Prostate gland (tissue), 2 donors: ENCODE results near the gene CTNNA2. TPM values are rescaled to one million over a fixed set of nuclear protein-coding genes. Genes with fewer than 3 reads are reported as not detected.

Experiments
- DNase-seq: peaks from one replicate; pipeline ENCODE4 v3.0.0-alpha.2; 2019; ENCODE audit warnings: low spot score
- H3K27ac ChIP-seq, 2 donors: fragments of 200-600 bp; sonication (generic); 2 replicates each; pipeline ENCODE4 v1.5.1; 2017 to 2019
- H3K27me3 ChIP-seq: fragments of 200-600 bp; sonication (generic); replicated peaks from 2 replicates; pipeline ENCODE4 v1.5.1; 2019; ENCODE audit not compliant: insufficient read depth
- H3K36me3 ChIP-seq, 2 donors: fragments of 200-600 bp; sonication (generic); 1 replicate in 1 of 2; 2 replicates in 1 of 2; pipeline versions ENCODE4 v1.5.1 to v1.8.1; 2017 to 2019
- H3K4me1 ChIP-seq: fragments of 200-600 bp; sonication (generic); replicated peaks from 2 replicates; pipeline ENCODE4 v1.5.1; 2019
- H3K4me3 ChIP-seq, 2 donors: fragments of 200-600 bp; sonication (generic); 2 replicates each; pipeline ENCODE4 v1.5.1; 2017 to 2019
- H3K9me3 ChIP-seq: fragments of 200-600 bp; sonication (generic); 2 replicates; pipeline ENCODE4 v1.5.1; 2017
- POLR2A ChIP-seq: fragments of 450-650 bp; IDR thresholded peaks from one replicate; pipeline ENCODE4 v1.6.1; 2016; ENCODE audit warnings: antibody characterized with exemption, mild to moderate bottlenecking
- POLR2AphosphoS5 ChIP-seq: sonication (generic); formaldehyde crosslinking; IDR thresholded peaks from one replicate; pipeline ENCODE4 v1.6.1; 2017; ENCODE audit warnings: antibody characterized with exemption
- WGBS: methylation state at CpG from one replicate; pipeline ENCODE4 v1.1.5; 2018; 5-methylcytosine and 5-hydroxymethylcytosine counted together
- intact Hi-C: fragments of 100-400 bp; cut with DNase I; formaldehyde crosslinking; loops from one replicate; pipeline ENCODE4 v1.14.2; 2022
- total RNA-seq, 2 donors: library from RNA; depleted of rRNA; stranded (reverse); fragments of >200 nt; gene quantifications; one replicate each; pipeline ENCODE4 v1.1.0, GENCODE V29; 2016
- TF ChIP-seq, protein P1 (sequence below), 4 experiments: fragments of 200-600 bp in 2 of 4; fragments of 450-650 bp in 2 of 4; sonication (generic) in 2 of 4; IDR thresholded peaks; 1 replicate in 3 of 4; 2 replicates in 1 of 4; pipeline ENCODE4 v1.5.1; 2016 to 2019; ENCODE audit warnings: antibody characterized with exemption in 4 of 4, mild to moderate bottlenecking in 2 of 4, moderate library complexity in 2 of 4

Gene CTNNA2
- total RNA-seq, 2 donors from 2014 or later = 24.3 TPM; not detected in 1

DNA sequence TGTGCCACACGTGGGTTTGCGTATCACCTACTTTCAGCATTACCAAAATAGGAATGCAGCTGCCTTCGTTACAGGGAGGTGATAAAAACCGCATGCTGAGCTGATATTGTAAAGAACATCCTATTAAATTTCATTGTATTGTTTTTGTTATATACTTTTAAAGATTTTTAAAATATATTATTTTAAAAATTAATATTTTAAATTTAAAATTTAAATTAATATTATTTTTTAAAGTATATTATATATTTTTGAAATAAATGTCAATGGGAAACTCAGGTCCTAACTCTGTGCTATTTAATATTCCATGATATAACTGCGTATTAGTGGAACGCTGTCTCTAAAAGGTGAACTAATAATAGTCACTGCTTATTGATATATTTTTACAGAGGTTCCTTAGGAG, 51.2 kb downstream of the CTNNA2 start:
- no peak overlapping the region for H3K4me3 ChIP-seq
- H3K9me3 ChIP-seq = no peaks in the 10 kb centered on the region
- no peaks in the 10 kb centered on the region for H3K4me1 ChIP-seq
- H3K36me3 ChIP-seq = no peaks in the 10 kb centered on the region
- TF ChIP-seq, protein P1, sequence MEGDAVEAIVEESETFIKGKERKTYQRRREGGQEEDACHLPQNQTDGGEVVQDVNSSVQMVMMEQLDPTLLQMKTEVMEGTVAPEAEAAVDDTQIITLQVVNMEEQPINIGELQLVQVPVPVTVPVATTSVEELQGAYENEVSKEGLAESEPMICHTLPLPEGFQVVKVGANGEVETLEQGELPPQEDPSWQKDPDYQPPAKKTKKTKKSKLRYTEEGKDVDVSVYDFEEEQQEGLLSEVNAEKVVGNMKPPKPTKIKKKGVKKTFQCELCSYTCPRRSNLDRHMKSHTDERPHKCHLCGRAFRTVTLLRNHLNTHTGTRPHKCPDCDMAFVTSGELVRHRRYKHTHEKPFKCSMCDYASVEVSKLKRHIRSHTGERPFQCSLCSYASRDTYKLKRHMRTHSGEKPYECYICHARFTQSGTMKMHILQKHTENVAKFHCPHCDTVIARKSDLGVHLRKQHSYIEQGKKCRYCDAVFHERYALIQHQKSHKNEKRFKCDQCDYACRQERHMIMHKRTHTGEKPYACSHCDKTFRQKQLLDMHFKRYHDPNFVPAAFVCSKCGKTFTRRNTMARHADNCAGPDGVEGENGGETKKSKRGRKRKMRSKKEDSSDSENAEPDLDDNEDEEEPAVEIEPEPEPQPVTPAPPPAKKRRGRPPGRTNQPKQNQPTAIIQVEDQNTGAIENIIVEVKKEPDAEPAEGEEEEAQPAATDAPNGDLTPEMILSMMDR (IDR thresholded peaks at IDR 0.05) = no peak
- TF ChIP-seq POLR2A (no peak), POLR2AphosphoS5 (no peak)
- WGBS = 88% methylated on average over 6 of the region's 6 CpGs
- no peak for DNase-seq
- no peak overlapping the region for H3K27ac ChIP-seq
- H3K27me3 ChIP-seq = no peaks in the 10 kb centered on the region
- intact Hi-C loops = no loop called here

DNA sequence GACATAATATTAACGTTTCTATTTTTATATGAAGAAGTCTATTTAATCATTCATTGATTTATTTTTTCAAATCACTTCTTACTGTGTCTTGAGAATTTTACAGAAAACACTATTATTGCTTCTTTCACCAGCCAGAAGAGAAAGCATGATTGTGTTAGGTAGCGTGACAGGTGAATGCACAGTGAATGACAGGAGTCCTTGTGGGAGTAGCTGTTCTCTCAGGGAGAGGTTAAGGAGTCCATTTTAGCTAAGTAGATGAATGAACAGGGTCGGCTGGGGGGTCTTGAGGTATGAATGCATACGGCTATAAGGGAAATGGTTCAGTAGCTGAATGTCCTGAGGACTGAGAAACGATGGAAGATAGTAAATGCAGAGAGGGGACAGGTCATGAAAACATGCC, 56.2 kb downstream of the CTNNA2 start:
- Histone ChIP-seq H3K36me3 (no peaks in the 10 kb centered on the region), H3K27ac (no peak overlapping the region), H3K4me3 (no peak overlapping the region), H3K4me1 (no peaks in the 10 kb centered on the region), H3K27me3 (no peaks in the 10 kb centered on the region), H3K9me3 (no peaks in the 10 kb centered on the region)
- TF ChIP-seq POLR2A (no peak), POLR2AphosphoS5 (no peak)
- TF ChIP-seq, protein P1 (IDR thresholded peaks at IDR 0.05) = no peak
- DNase-seq = no peak
- intact Hi-C loops = no loop called here
- 76% methylated on average over 5 of the region's 5 CpGs for WGBS

DNA sequence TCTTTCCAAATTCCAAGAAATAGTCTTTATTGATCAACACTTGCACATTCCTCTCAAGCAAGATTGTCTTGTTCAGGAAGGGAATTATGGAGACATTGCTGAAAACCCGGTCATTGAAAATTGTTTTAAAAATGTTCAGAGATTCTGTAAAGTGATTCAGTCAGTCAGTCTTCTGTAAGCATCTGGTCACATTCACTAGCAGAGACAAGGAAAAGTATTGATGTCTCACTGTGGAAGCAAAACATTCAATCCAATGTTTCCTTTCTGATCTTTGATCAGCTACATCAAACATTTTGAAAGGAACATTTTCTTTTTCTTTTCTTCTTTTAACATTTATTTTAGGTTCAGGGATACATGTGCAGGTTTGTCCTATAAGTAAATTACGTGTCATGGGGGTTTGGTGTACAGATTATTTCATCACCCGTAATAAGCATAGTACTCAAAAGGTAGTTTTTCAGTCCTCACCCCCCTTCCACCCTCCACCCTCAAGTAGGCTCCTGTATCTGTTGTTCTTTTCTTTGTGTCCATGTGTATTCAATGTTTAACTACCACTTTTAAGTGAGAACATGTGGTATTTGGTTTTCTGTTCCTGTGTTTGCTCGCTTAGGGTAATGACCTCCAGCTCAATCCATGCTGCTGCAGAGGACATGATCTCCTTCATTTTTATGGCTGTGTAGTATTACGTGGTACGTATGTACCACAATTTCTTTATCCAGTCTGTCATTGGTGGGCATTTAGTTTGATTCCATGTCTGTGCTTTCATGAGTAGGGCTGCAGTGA, 61.2 kb downstream of the CTNNA2 start:
- Histone ChIP-seq H3K4me3 (no peak overlapping the region), H3K27me3 (no peaks in the 10 kb centered on the region), H3K9me3 (no peaks in the 10 kb centered on the region), H3K27ac (no peak overlapping the region), H3K36me3 (no peaks in the 10 kb centered on the region), H3K4me1 (no peaks in the 10 kb centered on the region)
- intact Hi-C loops = no loop called here
- TF ChIP-seq, protein P1 (IDR thresholded peaks at IDR 0.05) = no peak
- no peak for TF ChIP-seq POLR2AphosphoS5
- no peak for TF ChIP-seq POLR2A
- WGBS = 54% methylated on average over 6 of the region's 6 CpGs
- DNase-seq = no peak

DNA sequence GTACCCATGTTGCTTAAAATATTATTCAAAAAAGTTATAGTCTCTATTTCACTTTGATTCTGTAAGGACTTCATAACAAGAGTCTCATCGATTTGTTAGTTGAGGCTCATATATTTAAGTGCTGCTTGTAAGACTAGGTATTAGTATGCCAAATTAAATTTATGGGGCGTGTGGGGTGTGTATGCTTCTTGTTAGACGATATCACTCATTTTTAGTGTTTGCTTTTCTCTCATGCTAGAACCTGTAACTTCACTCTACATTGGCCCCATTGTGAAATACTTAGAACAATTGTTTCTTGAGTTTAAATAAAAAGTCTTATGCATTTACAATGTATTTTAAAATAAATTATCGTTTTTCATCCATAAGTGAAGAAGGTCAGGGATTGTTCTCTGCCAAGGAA, 63.6 kb downstream of the CTNNA2 start:
- DNase-seq = no peak
- WGBS = 42% methylated on average over 4 of the region's 4 CpGs
- Histone ChIP-seq H3K4me3 (no peak overlapping the region), H3K36me3 (no peaks in the 10 kb centered on the region), H3K27me3 (no peaks in the 10 kb centered on the region), H3K27ac (no peak overlapping the region), H3K4me1 (no peaks in the 10 kb centered on the region), H3K9me3 (no peaks in the 10 kb centered on the region)
- intact Hi-C loops = no loop called here
- TF ChIP-seq, protein P1 (IDR thresholded peaks at IDR 0.05) = no peak
- TF ChIP-seq POLR2AphosphoS5 = no peak
- no peak for TF ChIP-seq POLR2A

DNA sequence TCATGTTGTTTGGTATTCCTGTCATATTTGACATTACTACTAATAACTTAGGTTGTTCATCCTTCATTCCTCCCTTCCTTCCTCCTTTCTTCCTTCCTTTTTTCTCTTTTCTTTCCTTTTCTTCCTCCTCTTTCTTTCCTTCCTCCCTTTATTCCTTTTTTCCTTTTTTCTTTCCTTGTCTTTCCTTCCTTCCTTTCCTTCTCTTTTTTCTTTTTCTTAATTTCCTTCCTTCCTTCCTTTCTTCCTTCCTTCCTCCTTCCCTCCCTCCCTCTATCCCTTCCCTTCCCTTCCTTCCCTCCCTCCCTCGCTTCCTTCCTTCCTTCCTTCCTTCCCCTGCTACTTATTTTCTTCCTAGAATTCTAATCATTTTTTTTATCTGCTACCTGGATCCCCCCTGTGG, 66.1 kb downstream of the CTNNA2 start:
- DNase-seq = no peak
- WGBS = 88% methylated on average over 1 of the region's 1 CpG
- Histone ChIP-seq H3K27ac (no peak overlapping the region), H3K4me3 (no peak overlapping the region), H3K9me3 (no peaks in the 10 kb centered on the region), H3K36me3 (no peaks in the 10 kb centered on the region), H3K4me1 (no peaks in the 10 kb centered on the region), H3K27me3 (no peaks in the 10 kb centered on the region)
- intact Hi-C loops = no loop called here
- TF ChIP-seq, protein P1 (IDR thresholded peaks at IDR 0.05) = no peak
- TF ChIP-seq POLR2AphosphoS5 (no peak), POLR2A (no peak)
